GM12873 (cell line): ENCODE measurements around the gene CBX1.

ENCODE experiments used
- CTCF ChIP-seq: IDR thresholded peaks from 2 replicates; pipeline ENCODE4 v1.5.1; 2012; ENCODE audit warnings: low read depth, mild to moderate bottlenecking, moderate library complexity, low read length, control low read depth; ENCODE audit not compliant: insufficient read depth; ENCODE audit errors: missing control alignments

The CBX1 gene

GRCh38 chr17:48122665-48123045, 21.4 kb upstream of the CBX1 start:
- no peak for TF ChIP-seq CTCF

GRCh38 chr17:48121923-48122664, 20.8 kb upstream of the CBX1 start:
- TF ChIP-seq CTCF = no peak

- TF ChIP-seq CTCF = no peak
Observed at GRCh38 chr17:48113201-48113676, 12.0 kb upstream of the CBX1 start.

GRCh38 chr17:48111937-48112241, 10.6 kb upstream of the CBX1 start:
- no peak for TF ChIP-seq CTCF

GRCh38 chr17:48110761-48111160, 9.5 kb upstream of the CBX1 start:
- no peak for TF ChIP-seq CTCF

GRCh38 chr17:48107137-48108055, 6.1 kb upstream of the CBX1 start, which contains the start of gene SNX11:
SNX11 (plus strand) TSS chr17:48107766; CDS start chr17:48112044, 4,278 bp downstream.
- TF ChIP-seq CTCF = no peak

- no peak for TF ChIP-seq CTCF
Observed at GRCh38 chr17:48106802-48107136, 5.5 kb upstream of the CBX1 start.
